Body of pancreas (tissue), 4 donors: ENCODE data around the gene CPEB1.

ENCODE experiments used
- POLR2A ChIP-seq, 3 donors: fragments of 450-650 bp; IDR thresholded peaks; one replicate each; pipeline ENCODE4 v1.6.1; 2016; ENCODE audit warnings: antibody characterized with exemption in 3 of 3, mild to moderate bottlenecking in 2 of 3
- TF ChIP-seq, protein P1 (sequence below), 7 experiments: fragments of 450-650 bp in 4 of 7; fragments of 200-600 bp in 3 of 7; sonication (generic) in 3 of 7; IDR thresholded peaks; one replicate each; pipeline ENCODE4 v1.5.1; 2016 to 2019; ENCODE audit warnings: antibody characterized with exemption in 7 of 7

GRCh38 chr15:82664021-82664420, 16.9 kb upstream of the CPEB1 start:
- TF ChIP-seq, protein P1, sequence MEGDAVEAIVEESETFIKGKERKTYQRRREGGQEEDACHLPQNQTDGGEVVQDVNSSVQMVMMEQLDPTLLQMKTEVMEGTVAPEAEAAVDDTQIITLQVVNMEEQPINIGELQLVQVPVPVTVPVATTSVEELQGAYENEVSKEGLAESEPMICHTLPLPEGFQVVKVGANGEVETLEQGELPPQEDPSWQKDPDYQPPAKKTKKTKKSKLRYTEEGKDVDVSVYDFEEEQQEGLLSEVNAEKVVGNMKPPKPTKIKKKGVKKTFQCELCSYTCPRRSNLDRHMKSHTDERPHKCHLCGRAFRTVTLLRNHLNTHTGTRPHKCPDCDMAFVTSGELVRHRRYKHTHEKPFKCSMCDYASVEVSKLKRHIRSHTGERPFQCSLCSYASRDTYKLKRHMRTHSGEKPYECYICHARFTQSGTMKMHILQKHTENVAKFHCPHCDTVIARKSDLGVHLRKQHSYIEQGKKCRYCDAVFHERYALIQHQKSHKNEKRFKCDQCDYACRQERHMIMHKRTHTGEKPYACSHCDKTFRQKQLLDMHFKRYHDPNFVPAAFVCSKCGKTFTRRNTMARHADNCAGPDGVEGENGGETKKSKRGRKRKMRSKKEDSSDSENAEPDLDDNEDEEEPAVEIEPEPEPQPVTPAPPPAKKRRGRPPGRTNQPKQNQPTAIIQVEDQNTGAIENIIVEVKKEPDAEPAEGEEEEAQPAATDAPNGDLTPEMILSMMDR (IDR thresholded peaks at IDR 0.05), result no peak
- no peak for TF ChIP-seq POLR2A (IDR thresholded peaks at IDR 0.05)
